ENCODE results near the gene GALNT9. TPM values are rescaled to one million over a fixed set of nuclear protein-coding genes. Genes with fewer than 3 reads are reported as not detected.
A peak's percentile ranks its signal among the peaks of the same experiment; 100 is the strongest.
"Not testable (repeated sequence)": the region's sequence is repeated elsewhere in the genome, so short reads cannot be mapped to it uniquely, and the experiment has no call there.

Gene GALNT9
- total and polyA plus RNA-seq, 7 experiments from 2014 or later, result not detected

GRCh38 chr12:132269271-132269968, 60.0 kb downstream of the GALNT9 start:
- Mint-ChIP-seq H3K27ac (no peak overlapping the region), H3K27me3 (peaks cover 0 to 5% (median 0%) of the 10 kb centered on the region in 5 donors), H3K36me3 (no peaks in the 10 kb centered on the region), H3K9me3 (peaks cover 0 to 2% (median 0%) of the 10 kb centered on the region in 11 donors), H3K4me3 (no peak overlapping the region), H3K4me1 (no peaks in the 10 kb centered on the region)
- intact Hi-C loops (cut with micrococcal nuclease), result no loop called here
- CTCF ChIA-PET, result no interaction called here
- no peaks in the 10 kb centered on the region for H3K9me3 ChIP-seq (ENCODE audit: control insufficient read depth in 2 of 3, low read length in 3 of 3)
- no peak overlapping the region for H3K4me3 ChIP-seq (ENCODE audit: low read length)
- H3K27ac ChIP-seq (ENCODE audit: low read depth, low read length), result no peak overlapping the region
- no peaks in the 10 kb centered on the region for H3K36me3 ChIP-seq (ENCODE audit: control insufficient read depth in 2 of 3, insufficient read depth in 3 of 3, low read length in 3 of 3)
- ATAC-seq (no peak), DNase-seq (no peak)
- POLR2A ChIA-PET, result no interaction called here
- H3K4me1 ChIP-seq (ENCODE audit: control insufficient read depth in 2 of 2, insufficient read depth in 2 of 2, low read length in 2 of 2), result no peaks in the 10 kb centered on the region
- no peaks in the 10 kb centered on the region for H3K27me3 ChIP-seq (ENCODE audit: control insufficient read depth in 2 of 2, insufficient read depth in 2 of 2, low read length in 2 of 2)

GRCh38 chr12:132268674-132269073, 60.7 kb downstream of the GALNT9 start:
- Mint-ChIP-seq H3K4me1 (no peaks in the 10 kb centered on the region), H3K4me3 (no peak overlapping the region), H3K9me3 (no peaks in the 10 kb centered on the region), H3K27me3 (peaks cover 0 to 5% (median 0%) of the 10 kb centered on the region in 5 donors), H3K36me3 (no peaks in the 10 kb centered on the region), H3K27ac (no peak overlapping the region)
- POLR2A ChIA-PET, result no interaction called here
- CTCF ChIA-PET, result no interaction called here
- Histone ChIP-seq H3K36me3 (ENCODE audit: control insufficient read depth in 2 of 3, insufficient read depth in 3 of 3, low read length in 3 of 3) (no peaks in the 10 kb centered on the region), H3K27ac (ENCODE audit: low read depth, low read length) (no peak overlapping the region), H3K4me3 (ENCODE audit: low read length) (no peak overlapping the region), H3K4me1 (ENCODE audit: control insufficient read depth in 2 of 2, insufficient read depth in 2 of 2, low read length in 2 of 2) (no peaks in the 10 kb centered on the region), H3K9me3 (ENCODE audit: control insufficient read depth in 2 of 3, low read length in 3 of 3) (no peaks in the 10 kb centered on the region), H3K27me3 (ENCODE audit: control insufficient read depth in 2 of 2, insufficient read depth in 2 of 2, low read length in 2 of 2) (no peaks in the 10 kb centered on the region)
- intact Hi-C loops (cut with micrococcal nuclease), result no loop called here
- no peak for DNase-seq
- no peak for ATAC-seq

- no peaks in the 10 kb centered on the region for H3K9me3 ChIP-seq (ENCODE audit: control insufficient read depth in 2 of 3, low read length in 3 of 3)
- no peak overlapping the region for H3K27ac ChIP-seq (ENCODE audit: low read depth, low read length)
- H3K36me3 ChIP-seq (ENCODE audit: control insufficient read depth in 2 of 3, insufficient read depth in 3 of 3, low read length in 3 of 3), result no peaks in the 10 kb centered on the region
- intact Hi-C loops (cut with micrococcal nuclease), result no loop called here
- H3K4me1 Mint-ChIP-seq, result no peaks in the 10 kb centered on the region
- H3K27me3 ChIP-seq (ENCODE audit: control insufficient read depth in 2 of 2, insufficient read depth in 2 of 2, low read length in 2 of 2), result no peaks in the 10 kb centered on the region
- H3K27ac Mint-ChIP-seq, result no peak overlapping the region
- peaks cover 0 to 5% (median 0%) of the 10 kb centered on the region in 5 donors for H3K27me3 Mint-ChIP-seq
- H3K4me3 ChIP-seq (ENCODE audit: low read length), result no peak overlapping the region
- ChIA-PET CTCF (no interaction called here), POLR2A (no interaction called here)
- H3K4me1 ChIP-seq (ENCODE audit: control insufficient read depth in 2 of 2, insufficient read depth in 2 of 2, low read length in 2 of 2), result no peaks in the 10 kb centered on the region
- DNase-seq (no peak), ATAC-seq (no peak)
- H3K4me3 Mint-ChIP-seq, result no peak overlapping the region
- H3K36me3 Mint-ChIP-seq, result no peaks in the 10 kb centered on the region
- H3K9me3 Mint-ChIP-seq, result no peaks in the 10 kb centered on the region
Observed at GRCh38 chr12:132267873-132268272, 61.5 kb downstream of the GALNT9 start.

- H3K27me3 ChIP-seq (ENCODE audit: control insufficient read depth in 2 of 2, insufficient read depth in 2 of 2, low read length in 2 of 2), result no peaks in the 10 kb centered on the region
- peaks cover 0 to 1% (median 0%) of the 10 kb centered on the region in 11 donors for H3K9me3 Mint-ChIP-seq
- intact Hi-C loops (cut with micrococcal nuclease), result no loop called here
- no peak overlapping the region for H3K4me3 ChIP-seq (ENCODE audit: low read length)
- no peak overlapping the region for H3K27ac ChIP-seq (ENCODE audit: low read depth, low read length)
- H3K36me3 ChIP-seq (ENCODE audit: control insufficient read depth in 2 of 3, insufficient read depth in 3 of 3, low read length in 3 of 3), result no peaks in the 10 kb centered on the region
- ATAC-seq (no peak), DNase-seq (no peak)
- no peaks in the 10 kb centered on the region for H3K9me3 ChIP-seq (ENCODE audit: control insufficient read depth in 2 of 3, low read length in 3 of 3)
- ChIA-PET POLR2A (no interaction called here), CTCF (no interaction called here)
- no peaks in the 10 kb centered on the region for H3K4me1 ChIP-seq (ENCODE audit: control insufficient read depth in 2 of 2, insufficient read depth in 2 of 2, low read length in 2 of 2)
- no peaks in the 10 kb centered on the region for H3K36me3 Mint-ChIP-seq
- peaks cover 0 to 5% (median 0%) of the 10 kb centered on the region in 5 donors for H3K27me3 Mint-ChIP-seq
- no peak overlapping the region for H3K27ac Mint-ChIP-seq
- no peak overlapping the region for H3K4me3 Mint-ChIP-seq
- H3K4me1 Mint-ChIP-seq, result no peaks in the 10 kb centered on the region
Observed at GRCh38 chr12:132266802-132267201, 62.6 kb downstream of the GALNT9 start.

- CTCF ChIA-PET, result no interaction called here
Observed at GRCh38 chr12:132266370-132266769, 63.0 kb downstream of the GALNT9 start.

GRCh38 chr12:132265822-132266221, 63.6 kb downstream of the GALNT9 start:
- H3K4me3 Mint-ChIP-seq; ATAC-seq; H3K9me3 ChIP-seq (ENCODE audit: control insufficient read depth in 2 of 3, low read length in 3 of 3); intact Hi-C loops (cut with micrococcal nuclease); H3K27ac ChIP-seq (ENCODE audit: low read depth, low read length); H3K4me3 ChIP-seq (ENCODE audit: low read length); H3K4me1 ChIP-seq (ENCODE audit: control insufficient read depth in 2 of 2, insufficient read depth in 2 of 2, low read length in 2 of 2); H3K36me3 ChIP-seq (ENCODE audit: control insufficient read depth in 2 of 3, insufficient read depth in 3 of 3, low read length in 3 of 3); H3K9me3 Mint-ChIP-seq; POLR2A ChIA-PET; H3K36me3 Mint-ChIP-seq; H3K27me3 ChIP-seq (ENCODE audit: control insufficient read depth in 2 of 2, insufficient read depth in 2 of 2, low read length in 2 of 2); H3K27ac Mint-ChIP-seq; CTCF ChIA-PET; H3K4me1 Mint-ChIP-seq; DNase-seq; H3K27me3 Mint-ChIP-seq: not testable (repeated sequence)

More at GRCh38 chr12:132266370-132266769, 63.0 kb downstream of the GALNT9 start:
- no peaks in the 10 kb centered on the region for H3K9me3 ChIP-seq (ENCODE audit: control insufficient read depth in 2 of 3, low read length in 3 of 3)
- no peaks in the 10 kb centered on the region for H3K36me3 Mint-ChIP-seq
- ATAC-seq, result no peak
- peaks cover 0 to 5% (median 0%) of the 10 kb centered on the region in 5 donors for H3K27me3 Mint-ChIP-seq
- no peaks in the 10 kb centered on the region for H3K4me1 ChIP-seq (ENCODE audit: control insufficient read depth in 2 of 2, insufficient read depth in 2 of 2, low read length in 2 of 2)
- no peaks in the 10 kb centered on the region for H3K4me1 Mint-ChIP-seq
- H3K27ac Mint-ChIP-seq, result peak overlapping the region in 1 of 9 donors; percentile 29
- POLR2A ChIA-PET, result no interaction called here
- H3K4me3 Mint-ChIP-seq, result no peak overlapping the region
- no peak overlapping the region for H3K27ac ChIP-seq (ENCODE audit: low read depth, low read length)
- H3K27me3 ChIP-seq (ENCODE audit: control insufficient read depth in 2 of 2, insufficient read depth in 2 of 2, low read length in 2 of 2), result no peaks in the 10 kb centered on the region
- no peak overlapping the region for H3K4me3 ChIP-seq (ENCODE audit: low read length)
- H3K36me3 ChIP-seq (ENCODE audit: control insufficient read depth in 2 of 3, insufficient read depth in 3 of 3, low read length in 3 of 3), result no peaks in the 10 kb centered on the region
- H3K9me3 Mint-ChIP-seq, result peaks cover 0 to 1% (median 0%) of the 10 kb centered on the region in 11 donors
- intact Hi-C loops (cut with micrococcal nuclease), result no loop called here
- DNase-seq, result no peak

GRCh38 chr12:132265056-132265800, 64.2 kb downstream of the GALNT9 start:
- Mint-ChIP-seq H3K9me3 (peaks cover 0 to 1% (median 0%) of the 10 kb centered on the region in 11 donors), H3K36me3 (no peaks in the 10 kb centered on the region), H3K4me3 (no peak overlapping the region), H3K27ac (no peak overlapping the region), H3K4me1 (no peaks in the 10 kb centered on the region), H3K27me3 (no peaks in the 10 kb centered on the region)
- Histone ChIP-seq H3K9me3 (ENCODE audit: control insufficient read depth in 2 of 3, low read length in 3 of 3) (no peaks in the 10 kb centered on the region), H3K4me1 (ENCODE audit: control insufficient read depth in 2 of 2, insufficient read depth in 2 of 2, low read length in 2 of 2) (no peaks in the 10 kb centered on the region), H3K4me3 (ENCODE audit: low read length) (no peak overlapping the region), H3K27me3 (ENCODE audit: control insufficient read depth in 2 of 2, insufficient read depth in 2 of 2, low read length in 2 of 2) (no peaks in the 10 kb centered on the region), H3K36me3 (ENCODE audit: control insufficient read depth in 2 of 3, insufficient read depth in 3 of 3, low read length in 3 of 3) (no peaks in the 10 kb centered on the region), H3K27ac (ENCODE audit: low read depth, low read length) (no peak overlapping the region)
- CTCF ChIA-PET, result no interaction called here
- intact Hi-C loops (cut with micrococcal nuclease), result no loop called here
- ATAC-seq (no peak), DNase-seq (no peak)
- POLR2A ChIA-PET, result no interaction called here

All from naive thymus-derived CD4-positive, alpha-beta T cell (primary cell).